Thyroid gland (tissue), 4 donors: ENCODE measurements around the gene SALL3.

Source experiments
- CTCF ChIP-seq, 6 experiments: fragments of 200-600 bp in 3 of 6; fragments of 450-650 bp in 3 of 6; sonication (generic) in 3 of 6; IDR thresholded peaks; one replicate each; pipeline ENCODE4 v1.5.1; 2016 to 2019; ENCODE audit warnings: antibody characterized with exemption in 6 of 6, mild to moderate bottlenecking in 2 of 6, inconsistent platforms in 1 of 6, moderate library complexity in 1 of 6
- POLR2A ChIP-seq, 2 donors: fragments of 450-650 bp; IDR thresholded peaks; one replicate each; pipeline ENCODE4 v1.6.1; 2017; ENCODE audit warnings: antibody characterized with exemption in 2 of 2, mild to moderate bottlenecking in 2 of 2, moderate library complexity in 1 of 2

DNA sequence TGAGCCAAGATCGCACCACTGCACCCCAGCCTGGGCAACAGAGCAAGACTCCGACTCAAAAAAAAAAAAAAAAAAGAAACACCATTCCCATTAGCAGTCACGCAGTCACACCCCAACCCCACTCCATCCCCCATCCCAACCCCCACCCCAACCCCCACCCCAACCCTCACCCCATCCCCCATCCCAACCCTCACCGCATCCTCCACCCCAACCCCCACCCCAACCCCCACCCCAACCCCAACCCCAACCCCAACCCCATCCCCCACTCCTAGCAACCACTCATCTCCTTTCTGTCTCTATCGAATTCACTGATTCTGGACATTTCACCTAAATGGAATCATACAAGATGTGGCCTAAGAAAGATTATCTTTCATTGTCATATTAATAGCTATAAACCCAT is 63.7 kb downstream of the SALL3 start:
- TF ChIP-seq CTCF (IDR thresholded peaks at IDR 0.05) (no peak), POLR2A (IDR thresholded peaks at IDR 0.05) (no peak)
